HepG2 (cell line): ENCODE results near the gene TMEM19. TPM values are rescaled to one million over a fixed set of nuclear protein-coding genes. Genes with fewer than 3 reads are reported as not detected.

Source experiments
- ATAC-seq: fragments of 200-7000 bp; cut with Tn5 transposase; 3 replicates; pipeline ENCODE4 v1.9.1; 2020; ENCODE audit warnings: mild to moderate bottlenecking, moderate library complexity
- BruUV-seq: library from RNA; stranded (reverse); fragments of 400-500 nt; replicated peaks from 2 replicates; lab custom pipeline; 2021; lab: Mats Ljungman, UMichigan
- CTCF ChIA-PET: fragments of 300-600 bp; formaldehyde crosslinking; extraction: SDS; loops from one replicate; lab custom pipeline; 2021; ENCODE audit warnings: low total read pairs, inconsistent platforms, low intra/inter-chr PET ratio; lab: Yijun Ruan, JAX
- POLR2A ChIA-PET: fragments of 350-600 bp; sonication (Branson Sonifier 250); formaldehyde crosslinking; loops from one replicate; lab custom pipeline; 2020; ENCODE audit warnings: antibody characterized with exemption, inconsistent platforms; lab: Yijun Ruan, JAX
- DNase-seq: peaks from one replicate; pipeline ENCODE4 v3.0.0-alpha.2; 2015; ENCODE audit warnings: low spot score
- FAIRE-seq: peaks from 3 replicates; lab custom pipeline; 2011; peaks lifted over from hg19 to GRCh38; lab: Jason Lieb, UNC
- H2AFZ ChIP-seq: one replicate; pipeline ENCODE4 v1.6.1; 2011; ENCODE audit warnings: low read length, inconsistent platforms
- H3K27ac ChIP-seq: fragments of 300-600 bp; 3 replicates; pipeline ENCODE4 v1.8.0; 2011; ENCODE audit warnings: mixed run types, mild to moderate bottlenecking, mixed read lengths, low read length, inconsistent platforms; ENCODE audit not compliant: insufficient read depth; ENCODE audit errors: extremely low read length
- H3K27me3 ChIP-seq, 2 experiments: fragments of 200-600 bp in 1 of 2; 2 replicates in 1 of 2; 3 replicates in 1 of 2; pipeline versions ENCODE4 v1.6.0 to v1.8.0; 2011; ENCODE audit warnings: low read length in 2 of 2, mild to moderate bottlenecking in 2 of 2, moderate library complexity in 2 of 2, inconsistent platforms in 1 of 2; ENCODE audit not compliant: insufficient read depth in 2 of 2, control insufficient read depth in 1 of 2
- H3K36me3 ChIP-seq, 2 experiments: fragments of 200-600 bp in 1 of 2; replicated peaks in 1 of 2; 2 replicates in 1 of 2; 3 replicates in 1 of 2; pipeline versions ENCODE4 v1.5.1 to v1.8.0; 2011; ENCODE audit warnings: low read length in 2 of 2, inconsistent platforms in 1 of 2; ENCODE audit not compliant: insufficient read depth in 2 of 2, control insufficient read depth in 1 of 2
- H3K4me1 ChIP-seq: 2 replicates; pipeline ENCODE4 v1.5.1; 2012; ENCODE audit warnings: low read length, inconsistent platforms; ENCODE audit not compliant: insufficient read depth
- H3K4me2 ChIP-seq: 2 replicates; pipeline ENCODE4 v1.6.0; 2011; ENCODE audit warnings: low read depth, low read length, inconsistent platforms
- H3K4me3 ChIP-seq, 3 experiments: fragments of 200-600 bp in 1 of 3; sonication (generic), shearing (Covaris generic) in 1 of 3; replicated peaks in 1 of 3; 2 replicates each; pipeline ENCODE4 v1.5.1; 2011 to 2016; ENCODE audit warnings: low read length in 3 of 3, inconsistent platforms in 2 of 3, low read depth in 2 of 3, mild to moderate bottlenecking in 2 of 3, control low read depth in 1 of 3, mixed read lengths in 1 of 3; ENCODE audit not compliant: insufficient read depth in 1 of 3
- H3K79me2 ChIP-seq: one replicate; pipeline ENCODE4 v1.6.1; 2011; ENCODE audit warnings: low read length, inconsistent platforms; ENCODE audit not compliant: insufficient read depth
- H3K9ac ChIP-seq: 2 replicates; pipeline ENCODE4 v1.6.0; 2011; ENCODE audit warnings: mild to moderate bottlenecking, low read depth, low read length, inconsistent platforms; ENCODE audit not compliant: insufficient read depth
- H3K9me3 ChIP-seq: 2 replicates; pipeline ENCODE4 v1.5.1; 2012; ENCODE audit warnings: mild to moderate bottlenecking, low read length
- H4K20me1 ChIP-seq: 2 replicates; pipeline ENCODE4 v1.6.0; 2011; ENCODE audit warnings: inconsistent platforms, mild to moderate bottlenecking, low read length, moderate library complexity; ENCODE audit not compliant: insufficient read depth
- ARNT2 ChIP-seq: sonication (generic); formaldehyde crosslinking; IDR thresholded peaks from 2 replicates; pipeline ENCODE4 v1.8.0; 2022; ENCODE audit warnings: mild to moderate bottlenecking, low read depth, missing genetic modification reagents, moderate library complexity
- NCOA2 ChIP-seq: sonication (generic); formaldehyde crosslinking; IDR thresholded peaks from 2 replicates; pipeline ENCODE4 v1.8.0; 2022; ENCODE audit warnings: inconsistent platforms
- ZNF121 ChIP-seq: sonication (generic); formaldehyde crosslinking; IDR thresholded peaks from 2 replicates; pipeline ENCODE4 v1.5.0; 2020; ENCODE audit warnings: mild to moderate bottlenecking, missing genetic modification reagents
- ZNF329 ChIP-seq: sonication (generic); formaldehyde crosslinking; IDR thresholded peaks from 2 replicates; pipeline ENCODE4 v1.9.0; 2021; ENCODE audit warnings: low read depth, mild to moderate bottlenecking, missing genetic modification reagents
- ZSCAN25 ChIP-seq: sonication (generic); formaldehyde crosslinking; IDR thresholded peaks from 2 replicates; pipeline ENCODE4 v1.8.0; 2022; ENCODE audit warnings: mild to moderate bottlenecking, missing genetic modification reagents
- WGBS: methylation state at CpG from one replicate; pipeline ENCODE4 v1.1.6; 2017; ENCODE audit warnings: low lambda C conversion rate; 5-methylcytosine and 5-hydroxymethylcytosine counted together
- in situ Hi-C: cut with HindIII; loops from 2 replicates; pipeline ENCODE4 v1.10.0; 2017; ENCODE audit warnings: low pct_unique_long_range_greater_than_20kb; ENCODE audit not compliant: extremely low pct_ligation_motif_present
- intact Hi-C: fragments of 100-400 bp; cut with micrococcal nuclease; formaldehyde crosslinking; loops from one replicate; pipeline ENCODE4 v1.10.0; 2022; ENCODE audit not compliant: unreplicated experiment
- polyA plus RNA-seq, 8 experiments: library from polyadenylated mRNA; depleted of rRNA in 3 of 8; stranded (reverse) in 7 of 8; unstranded in 1 of 8; fragments of >200 nt; fragmentation: Illumina TruSeq in 4 of 8; extraction: Trizol in 4 of 8; gene quantifications; 2 replicates each; pipeline versions ENCODE4 v1.2.1 to v1.2.3, GENCODE V29; 2011 to 2016; ENCODE audit warnings: low read depth in 4 of 8, missing spikeins in 1 of 8, mixed read lengths in 1 of 8; ENCODE audit not compliant: insufficient read depth in 1 of 8
- total RNA-seq, 5 experiments: library from RNA; depleted of rRNA; stranded (reverse); fragments of >200 nt; fragmentation: Illumina TruSeq; extraction: Trizol; gene quantifications; 2 replicates each; pipeline ENCODE4 v1.2.3, GENCODE V29; 2016; ENCODE audit warnings: low read depth in 1 of 5

Gene TMEM19
- total and polyA plus RNA-seq, 2 of the 13 experiments (the other 11 are each of a cell fraction or from before 2014, with no cell fraction given), result 16.9 to 22.5 TPM

GRCh38 chr12:71645268-71645667 is 40.6 kb upstream of the TMEM19 start:
- Histone ChIP-seq H3K9me3 (no peaks in the 10 kb centered on the region), H3K4me3 (no peak overlapping the region), H3K27ac (no peak overlapping the region), H3K4me1 (no peaks in the 10 kb centered on the region), H3K36me3 (peaks cover 10 to 61% of the 10 kb centered on the region in 2 experiments), H3K4me2 (no peak overlapping the region), H3K9ac (no peak overlapping the region), H2AFZ (no peak overlapping the region), H3K27me3 (no peaks in the 10 kb centered on the region; a peak in 1 of 5 replicates), H3K79me2 (peaks cover 7% of the 10 kb centered on the region), H4K20me1 (no peaks in the 10 kb centered on the region; the same call in 1 of the 2 replicates)
- CTCF ChIA-PET, result no interaction called here
- DNase-seq (no peak), FAIRE-seq (no peak), ATAC-seq (no peak)
- no TSS peak for BruUV-seq
- TF ChIP-seq ARNT2 (CRISPR knock-in tag) (no peak), NCOA2 (CRISPR knock-in tag) (no peak), ZSCAN25 (no peak)
- WGBS, result 98% methylated on average over 3 of the region's 3 CpGs
- POLR2A ChIA-PET, result interaction anchor here (1.4 kb wide), 1 partner anchor 102 kb away, joined by 4 read pairs; no protein-coding TSS in a partner anchor
- intact Hi-C loops (no loop called here), in situ Hi-C loops (no loop called here)

- WGBS, result 98% methylated on average over 3 of the region's 3 CpGs
- in situ Hi-C loops, result no loop called here
- Histone ChIP-seq H3K4me2 (no peak overlapping the region), H3K4me1 (no peaks in the 10 kb centered on the region), H3K9me3 (no peaks in the 10 kb centered on the region), H3K27ac (no peak overlapping the region), H3K4me3 (no peak overlapping the region), H3K36me3 (peaks cover 4 to 57% of the 10 kb centered on the region in 2 experiments), H3K27me3 (no peaks in the 10 kb centered on the region; a peak in 1 of 5 replicates), H2AFZ (no peak overlapping the region), H4K20me1 (no peaks in the 10 kb centered on the region; the same call in 1 of the 2 replicates), H3K9ac (no peak overlapping the region), H3K79me2 (peaks cover 20% of the 10 kb centered on the region)
- no TSS peak for BruUV-seq
- FAIRE-seq, result no peak
- peak; percentile 74 for TF ChIP-seq ZNF121 (CRISPR knock-in tag)
- TF ChIP-seq ZNF329 (CRISPR knock-in tag), result no peak
- POLR2A ChIA-PET, result interaction anchor here (1.4 kb wide), 1 partner anchor 100 kb away, joined by 4 read pairs; no protein-coding TSS in a partner anchor
- no peak for ATAC-seq
- intact Hi-C loops, result no loop called here
- CTCF ChIA-PET, result no interaction called here
- DNase-seq, result no peak
Measured at GRCh38 chr12:71646512-71646911, 39.4 kb upstream of the TMEM19 start.
